ENCODE results near the gene IRF2.

Gene IRF2

GRCh38 chr4:184362396-184362795 is 112.0 kb downstream of the IRF2 start:
- TF ChIP-seq CTCF (IDR thresholded peaks at IDR 0.05), result no peak

GRCh38 chr4:184361443-184361842 is 112.9 kb downstream of the IRF2 start:
- no peak for TF ChIP-seq CTCF (IDR thresholded peaks at IDR 0.05)

DNA sequence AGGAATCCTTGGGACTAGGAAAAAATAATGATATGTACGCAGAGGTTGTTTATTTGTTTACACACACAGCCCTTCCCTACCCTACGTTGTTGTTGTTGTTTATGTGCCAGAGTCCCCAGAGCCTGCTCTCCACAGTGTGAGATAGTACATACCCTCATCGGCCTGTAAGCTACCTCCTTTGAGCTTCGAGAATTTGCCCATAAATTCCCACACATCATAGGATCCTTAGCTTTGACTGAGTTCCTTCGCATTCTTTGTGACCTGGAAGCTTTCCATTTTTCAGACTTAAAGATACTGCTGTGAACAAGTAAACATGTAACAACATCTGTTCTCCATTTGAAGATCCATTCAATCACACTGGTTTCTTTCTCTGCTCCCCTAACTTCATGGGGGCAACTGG is 114.5 kb downstream of the IRF2 start:
- no peak for TF ChIP-seq CTCF (IDR thresholded peaks at IDR 0.05)

GRCh38 chr4:184358521-184359232 is 115.7 kb downstream of the IRF2 start:
- no peak for TF ChIP-seq CTCF (IDR thresholded peaks at IDR 0.05)

DNA sequence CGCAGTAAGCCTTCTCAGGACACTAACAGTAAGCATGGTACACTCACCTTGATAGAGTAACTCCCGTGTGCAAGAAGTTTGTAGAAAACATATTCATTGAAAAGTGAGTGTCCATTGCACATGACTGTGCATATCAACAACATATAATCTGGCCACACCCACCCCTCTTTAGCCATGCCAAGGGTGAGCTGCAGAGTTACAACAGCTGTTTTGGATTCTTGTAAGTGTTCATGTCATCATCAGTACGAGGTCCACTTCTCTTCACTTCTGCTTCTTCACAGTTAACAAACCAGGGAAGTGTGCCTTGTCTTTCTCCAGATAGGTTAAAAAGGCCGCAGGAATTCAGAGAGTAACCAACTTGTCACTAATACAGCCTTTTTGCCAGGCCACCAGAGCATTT is 116.6 kb downstream of the IRF2 start:
- no peak for TF ChIP-seq CTCF (IDR thresholded peaks at IDR 0.05)

GRCh38 chr4:184357165-184357564 is 117.2 kb downstream of the IRF2 start:
- no peak for TF ChIP-seq CTCF (IDR thresholded peaks at IDR 0.05)

- no peak for TF ChIP-seq CTCF (IDR thresholded peaks at IDR 0.05)
Measured at GRCh38 chr4:184356366-184356765, 118.0 kb downstream of the IRF2 start.

- TF ChIP-seq CTCF (IDR thresholded peaks at IDR 0.05), result no peak
Measured at GRCh38 chr4:184355857-184356256, 118.5 kb downstream of the IRF2 start.
